Keratinocyte (primary cell): Measurements from ENCODE around the gene DELE1.

Source experiments
- EZH2 ChIP-seq: IDR thresholded peaks from one replicate; pipeline ENCODE4 v1.6.1; 2012; ENCODE audit warnings: inconsistent platforms, mild to moderate bottlenecking, low read length, moderate library complexity
- TF ChIP-seq, protein P1 (sequence below), 3 experiments: IDR thresholded peaks in 1 of 3; conservative IDR thresholded peaks in 1 of 3; optimal IDR thresholded peaks in 1 of 3; 2 replicates in 2 of 3; 3 replicates in 1 of 3; pipeline versions ENCODE3 to v1.5.1; 2011; ENCODE audit warnings: low read length in 3 of 3, mild to moderate bottlenecking in 3 of 3, moderate library complexity in 2 of 3, control low read depth in 1 of 3, inconsistent platforms in 1 of 3; ENCODE audit not compliant: insufficient read depth in 2 of 3; ENCODE audit errors: extremely low read depth in 1 of 3

DNA sequence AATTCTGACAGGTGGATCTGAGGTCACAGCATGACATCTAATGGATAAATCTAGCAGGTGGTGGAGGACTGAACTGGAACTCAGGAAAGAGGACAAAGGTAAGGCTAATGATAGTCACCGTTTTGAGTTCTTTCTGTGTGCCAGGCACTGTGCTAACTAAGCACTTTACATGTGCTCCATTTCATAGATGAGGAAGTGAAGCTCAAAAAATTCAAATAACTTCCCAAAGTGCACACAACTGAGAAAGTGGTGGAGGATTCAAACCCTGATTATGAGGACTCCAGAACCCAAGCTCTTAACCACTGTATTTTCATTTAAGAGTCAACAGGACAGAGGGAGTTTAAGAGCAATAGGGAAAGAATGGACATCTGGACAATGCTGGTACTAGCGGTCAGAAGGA is 7.1 kb upstream of the DELE1 start:
- TF ChIP-seq, protein P1, sequence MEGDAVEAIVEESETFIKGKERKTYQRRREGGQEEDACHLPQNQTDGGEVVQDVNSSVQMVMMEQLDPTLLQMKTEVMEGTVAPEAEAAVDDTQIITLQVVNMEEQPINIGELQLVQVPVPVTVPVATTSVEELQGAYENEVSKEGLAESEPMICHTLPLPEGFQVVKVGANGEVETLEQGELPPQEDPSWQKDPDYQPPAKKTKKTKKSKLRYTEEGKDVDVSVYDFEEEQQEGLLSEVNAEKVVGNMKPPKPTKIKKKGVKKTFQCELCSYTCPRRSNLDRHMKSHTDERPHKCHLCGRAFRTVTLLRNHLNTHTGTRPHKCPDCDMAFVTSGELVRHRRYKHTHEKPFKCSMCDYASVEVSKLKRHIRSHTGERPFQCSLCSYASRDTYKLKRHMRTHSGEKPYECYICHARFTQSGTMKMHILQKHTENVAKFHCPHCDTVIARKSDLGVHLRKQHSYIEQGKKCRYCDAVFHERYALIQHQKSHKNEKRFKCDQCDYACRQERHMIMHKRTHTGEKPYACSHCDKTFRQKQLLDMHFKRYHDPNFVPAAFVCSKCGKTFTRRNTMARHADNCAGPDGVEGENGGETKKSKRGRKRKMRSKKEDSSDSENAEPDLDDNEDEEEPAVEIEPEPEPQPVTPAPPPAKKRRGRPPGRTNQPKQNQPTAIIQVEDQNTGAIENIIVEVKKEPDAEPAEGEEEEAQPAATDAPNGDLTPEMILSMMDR (optimal IDR thresholded peaks at IDR 0.05 in 1 of 3, IDR thresholded peaks at IDR 0.05 in 1 of 3, conservative IDR thresholded peaks at IDR 0.05 in 1 of 3; ENCODE audit: extremely low read depth in 1 of 3, insufficient read depth in 2 of 3, low read length in 3 of 3) = no peak
- no peak for TF ChIP-seq EZH2
